ENCODE measurements around the gene SAMD10. TPM values are rescaled to one million over a fixed set of nuclear protein-coding genes. Genes with fewer than 3 reads are reported as not detected.

The SAMD10 gene
- total RNA-seq, 1 experiment from 2014 or later, result 8.8 TPM

- TF ChIP-seq POLR2AphosphoS5 (IDR thresholded peaks at IDR 0.05; ENCODE audit: low read depth, low read length) (0 out of 2 replicates have a peak, but pooled peaks have one; percentile 32), SIN3A (IDR thresholded peaks at IDR 0.05; ENCODE audit: borderline replicate concordance, insufficient read depth, low read depth, low read length) (no peak)
- no peak for DNase-seq (ENCODE audit: low read depth, low spot score)
- Histone ChIP-seq H3K27me3 (ENCODE audit: control insufficient read depth, insufficient read depth, low read length) (no peaks in the 10 kb centered on the region), H3K9me3 (ENCODE audit: control insufficient read depth, insufficient read depth, low read depth, low read length) (no peaks in the 10 kb centered on the region), H3K27ac (ENCODE audit: low read length) (peak overlapping the region; percentile 84), H3K36me3 (ENCODE audit: control insufficient read depth, insufficient read depth, low read length) (peaks cover 5% of the 10 kb centered on the region; the same call in 1 of the 2 replicates), H3K4me1 (ENCODE audit: control insufficient read depth, insufficient read depth, low read length) (peaks cover 47% of the 10 kb centered on the region), H3K4me3 (ENCODE audit: low read depth in 2 of 2, low read length in 2 of 2) (peak overlapping the region; percentile 62 to 76)
- in situ Hi-C loops (cut with HindIII; ENCODE audit: low pct_unique_long_range_greater_than_20kb, low sequenced_read_pairs) (no loop called here), intact Hi-C loops (cut with micrococcal nuclease; ENCODE audit: unreplicated experiment) (no loop called here)
- BruUV-seq (replicated peaks), result no TSS peak
- POLR2A ChIA-PET, result no interaction called here
- CTCF ChIA-PET, result interaction anchor here (2.3 kb wide), 1 partner anchor 60 kb away, joined by 9 read pairs; no protein-coding TSS in a partner anchor
- ATAC-seq, result peak; percentile 55
Measured at GRCh38 chr20:63978319-63979228, 868 bp downstream of the SAMD10 start.

GRCh38 chr20:63977739-63978276, 1.6 kb downstream of the SAMD10 start:
- POLR2A ChIA-PET, result no interaction called here
- H3K4me1 ChIP-seq (ENCODE audit: control insufficient read depth, insufficient read depth, low read length), result peaks cover 50% of the 10 kb centered on the region
- ATAC-seq, result peak; percentile 40
- CTCF ChIA-PET, result interaction anchor here (0.6 kb wide), 1 partner anchor 12 kb away, joined by 4 read pairs; no protein-coding TSS in a partner anchor
- in situ Hi-C loops (cut with HindIII; ENCODE audit: low pct_unique_long_range_greater_than_20kb, low sequenced_read_pairs), result no loop called here
- no peaks in the 10 kb centered on the region for H3K9me3 ChIP-seq (ENCODE audit: control insufficient read depth, insufficient read depth, low read depth, low read length)
- peak overlapping the region; percentile 84 for H3K27ac ChIP-seq (ENCODE audit: low read length)
- H3K27me3 ChIP-seq (ENCODE audit: control insufficient read depth, insufficient read depth, low read length), result no peaks in the 10 kb centered on the region
- H3K4me3 ChIP-seq (ENCODE audit: low read depth in 2 of 2, low read length in 2 of 2), result peak overlapping the region in 1 of 2 experiments; percentile 62; a peak in 3 of 4 replicates
- peaks cover 3% of the 10 kb centered on the region; the same call in 1 of the 2 replicates for H3K36me3 ChIP-seq (ENCODE audit: control insufficient read depth, insufficient read depth, low read length)
- TF ChIP-seq CTCF (IDR thresholded peaks at IDR 0.05), result no peak
- peak; percentile 92 for TF ChIP-seq SIN3A (IDR thresholded peaks at IDR 0.05; ENCODE audit: borderline replicate concordance, insufficient read depth, low read depth, low read length)
- BruUV-seq (replicated peaks), result no TSS peak
- no peak for DNase-seq (ENCODE audit: low read depth, low spot score)
- intact Hi-C loops (cut with micrococcal nuclease; ENCODE audit: unreplicated experiment), result no loop called here

- in situ Hi-C loops (cut with HindIII; ENCODE audit: low pct_unique_long_range_greater_than_20kb, low sequenced_read_pairs) (no loop called here), intact Hi-C loops (cut with micrococcal nuclease; ENCODE audit: unreplicated experiment) (no loop called here)
- Histone ChIP-seq H3K36me3 (ENCODE audit: control insufficient read depth, insufficient read depth, low read length) (peaks cover 3% of the 10 kb centered on the region; the same call in 1 of the 2 replicates), H3K27me3 (ENCODE audit: control insufficient read depth, insufficient read depth, low read length) (no peaks in the 10 kb centered on the region), H3K27ac (ENCODE audit: low read length) (peak overlapping the region; percentile 75), H3K4me1 (ENCODE audit: control insufficient read depth, insufficient read depth, low read length) (peaks cover 48% of the 10 kb centered on the region), H3K4me3 (ENCODE audit: low read depth in 2 of 2, low read length in 2 of 2) (no peak overlapping the region), H3K9me3 (ENCODE audit: control insufficient read depth, insufficient read depth, low read depth, low read length) (no peaks in the 10 kb centered on the region)
- BruUV-seq (replicated peaks), result no TSS peak
- DNase-seq (ENCODE audit: low read depth, low spot score), result no peak
- no peak for TF ChIP-seq CTCF (IDR thresholded peaks at IDR 0.05)
- TF ChIP-seq TCF7L2 (IDR thresholded peaks at IDR 0.05; ENCODE audit: low read depth, low read length), result no peak
- no peak for TF ChIP-seq POLR2AphosphoS5 (IDR thresholded peaks at IDR 0.05; ENCODE audit: low read depth, low read length)
- no peak for TF ChIP-seq SIN3A (IDR thresholded peaks at IDR 0.05; ENCODE audit: borderline replicate concordance, insufficient read depth, low read depth, low read length)
- TF ChIP-seq REST (IDR thresholded peaks at IDR 0.05; ENCODE audit: insufficient read depth in 1 of 2, low read depth in 2 of 2, low read length in 1 of 2), result no peak
- CTCF ChIA-PET, result interaction anchor here (0.6 kb wide), 1 partner anchor 13 kb away, joined by 4 read pairs; no protein-coding TSS in a partner anchor
- no peak for ATAC-seq
- POLR2A ChIA-PET, result interaction anchor here (0.6 kb wide), 1 partner anchor 258 kb away, joined by 5 read pairs; no protein-coding TSS in a partner anchor
Measured at GRCh38 chr20:63976980-63977738, 2.3 kb downstream of the SAMD10 start.
